Thoracic aorta (tissue), 2 donors: ENCODE measurements around the gene TLL1. TPM values are rescaled to one million over a fixed set of nuclear protein-coding genes. Genes with fewer than 3 reads are reported as not detected.

Source experiments
- ATAC-seq: fragments of 150-250 bp; one replicate; pipeline ENCODE4 v1.8.0; 2017; ENCODE audit warnings: low read depth; ENCODE audit not compliant: insufficient number of reproducible peaks, low FRiP score
- DNase-seq: peaks from one replicate; pipeline ENCODE4 v3.0.0-alpha.2; 2020; ENCODE audit warnings: low spot score
- H3K27ac ChIP-seq, 2 donors: fragments of 200-600 bp; sonication (generic); 1 replicate in 1 of 2; 2 replicates in 1 of 2; pipeline ENCODE4 v1.5.1; 2016; ENCODE audit warnings: mild to moderate bottlenecking in 2 of 2, moderate library complexity in 2 of 2
- H3K27me3 ChIP-seq: fragments of 200-600 bp; sonication (generic); replicated peaks from 2 replicates; pipeline ENCODE4 v1.6.0; 2016; ENCODE audit warnings: mild to moderate bottlenecking; ENCODE audit not compliant: insufficient read depth
- H3K36me3 ChIP-seq: fragments of 200-600 bp; sonication (generic); one replicate; pipeline ENCODE4 v1.5.1; 2016
- H3K4me1 ChIP-seq, 2 donors: fragments of 200-600 bp; sonication (generic); 1 replicate in 1 of 2; 2 replicates in 1 of 2; pipeline versions ENCODE4 v1.5.1 to v1.6.0; 2016; ENCODE audit warnings: low read depth in 2 of 2, mild to moderate bottlenecking in 1 of 2; ENCODE audit not compliant: control insufficient read depth in 1 of 2
- H3K4me3 ChIP-seq: fragments of 200-600 bp; sonication (generic); 2 replicates; pipeline ENCODE4 v1.5.1; 2016; ENCODE audit warnings: mild to moderate bottlenecking
- H3K9me3 ChIP-seq: fragments of 200-600 bp; sonication (generic); 2 replicates; pipeline ENCODE4 v1.5.1; 2016
- total RNA-seq, 2 donors: library from RNA; depleted of rRNA; stranded (reverse); fragments of >200 nt; gene quantifications; one replicate each; pipeline versions ENCODE4 v1.1.0 to v1.2.3, GENCODE V29; 2016
- TF ChIP-seq, protein P1 (sequence below): fragments of 200-600 bp; sonication (generic); IDR thresholded peaks from one replicate; pipeline ENCODE4 v1.5.1; 2019; ENCODE audit warnings: antibody characterized with exemption

Gene TLL1
- total RNA-seq, 2 donors from 2014 or later: 3.7 to 10.6 TPM

DNA sequence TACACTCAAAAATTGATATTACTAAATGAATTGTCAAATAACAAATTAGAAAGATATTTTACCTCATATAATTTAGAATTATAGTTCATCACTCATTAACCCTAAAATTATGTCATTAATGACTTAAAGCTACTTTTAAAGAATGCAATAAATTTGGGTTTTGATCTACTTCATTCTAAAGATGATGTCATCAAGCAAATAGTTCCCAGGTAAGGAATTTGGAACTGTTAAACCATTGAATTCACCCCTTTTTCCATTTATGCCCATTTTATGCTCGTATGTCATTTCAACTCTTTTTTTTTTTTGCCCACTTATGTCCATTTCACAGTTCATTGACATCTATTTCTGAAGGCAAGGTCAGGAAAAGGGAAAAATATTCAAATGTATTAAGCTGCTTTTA, 135.5 kb downstream of the TLL1 start:
- TF ChIP-seq, protein P1, sequence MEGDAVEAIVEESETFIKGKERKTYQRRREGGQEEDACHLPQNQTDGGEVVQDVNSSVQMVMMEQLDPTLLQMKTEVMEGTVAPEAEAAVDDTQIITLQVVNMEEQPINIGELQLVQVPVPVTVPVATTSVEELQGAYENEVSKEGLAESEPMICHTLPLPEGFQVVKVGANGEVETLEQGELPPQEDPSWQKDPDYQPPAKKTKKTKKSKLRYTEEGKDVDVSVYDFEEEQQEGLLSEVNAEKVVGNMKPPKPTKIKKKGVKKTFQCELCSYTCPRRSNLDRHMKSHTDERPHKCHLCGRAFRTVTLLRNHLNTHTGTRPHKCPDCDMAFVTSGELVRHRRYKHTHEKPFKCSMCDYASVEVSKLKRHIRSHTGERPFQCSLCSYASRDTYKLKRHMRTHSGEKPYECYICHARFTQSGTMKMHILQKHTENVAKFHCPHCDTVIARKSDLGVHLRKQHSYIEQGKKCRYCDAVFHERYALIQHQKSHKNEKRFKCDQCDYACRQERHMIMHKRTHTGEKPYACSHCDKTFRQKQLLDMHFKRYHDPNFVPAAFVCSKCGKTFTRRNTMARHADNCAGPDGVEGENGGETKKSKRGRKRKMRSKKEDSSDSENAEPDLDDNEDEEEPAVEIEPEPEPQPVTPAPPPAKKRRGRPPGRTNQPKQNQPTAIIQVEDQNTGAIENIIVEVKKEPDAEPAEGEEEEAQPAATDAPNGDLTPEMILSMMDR: no peak
- no peaks in the 10 kb centered on the region for H3K9me3 ChIP-seq
- H3K27me3 ChIP-seq: no peaks in the 10 kb centered on the region
- no peak overlapping the region for H3K27ac ChIP-seq
- H3K36me3 ChIP-seq: no peaks in the 10 kb centered on the region
- H3K4me3 ChIP-seq: no peak overlapping the region
- ATAC-seq (no peak), DNase-seq (no peak)
- no peaks in the 10 kb centered on the region for H3K4me1 ChIP-seq

DNA sequence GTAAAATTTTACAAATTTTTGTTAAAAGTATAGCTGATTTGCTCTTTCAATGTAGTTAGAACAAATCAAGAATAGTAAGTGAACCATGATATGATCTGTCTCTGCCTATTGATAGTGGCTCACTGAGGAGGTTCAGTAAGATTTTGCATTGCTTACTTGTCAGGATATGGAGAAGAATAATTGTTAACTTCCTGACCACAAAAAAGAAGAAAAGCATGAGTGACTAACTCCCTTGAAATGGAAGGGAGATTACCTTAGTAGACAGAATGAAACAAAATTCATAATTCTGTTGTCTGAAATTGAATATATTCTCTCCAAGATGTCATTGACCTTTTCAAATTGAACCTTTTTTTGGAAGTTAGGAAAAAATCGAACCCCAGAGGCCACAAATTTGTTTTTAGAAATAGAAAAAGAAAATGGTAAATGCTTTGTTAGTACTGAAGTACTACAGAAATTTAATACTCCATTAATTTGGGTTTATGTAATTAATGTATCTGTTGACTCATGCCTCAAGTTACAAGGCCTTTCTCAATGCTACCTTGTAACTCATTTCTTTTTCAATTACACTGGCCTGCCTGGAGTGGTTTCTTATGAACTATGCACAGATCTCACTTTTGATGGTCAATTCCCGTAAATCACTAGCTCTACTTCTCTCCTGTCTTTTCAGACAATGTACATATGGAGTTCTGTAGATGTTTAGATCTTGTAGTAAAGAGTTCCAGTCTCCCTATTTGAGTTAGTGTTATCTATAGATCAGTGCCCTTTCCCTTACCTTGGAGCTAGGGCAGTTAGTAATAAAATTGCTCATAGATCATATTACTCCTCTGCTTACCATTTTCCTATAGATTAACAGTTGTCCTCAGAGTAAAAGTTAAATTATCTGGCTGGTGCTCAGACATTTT, 139.3 kb downstream of the TLL1 start:
- Histone ChIP-seq H3K4me1 (no peaks in the 10 kb centered on the region), H3K27ac (no peak overlapping the region), H3K4me3 (no peak overlapping the region), H3K36me3 (no peaks in the 10 kb centered on the region), H3K27me3 (no peaks in the 10 kb centered on the region), H3K9me3 (no peaks in the 10 kb centered on the region)
- no peak for ATAC-seq
- TF ChIP-seq, protein P1: no peak
- DNase-seq: no peak

DNA sequence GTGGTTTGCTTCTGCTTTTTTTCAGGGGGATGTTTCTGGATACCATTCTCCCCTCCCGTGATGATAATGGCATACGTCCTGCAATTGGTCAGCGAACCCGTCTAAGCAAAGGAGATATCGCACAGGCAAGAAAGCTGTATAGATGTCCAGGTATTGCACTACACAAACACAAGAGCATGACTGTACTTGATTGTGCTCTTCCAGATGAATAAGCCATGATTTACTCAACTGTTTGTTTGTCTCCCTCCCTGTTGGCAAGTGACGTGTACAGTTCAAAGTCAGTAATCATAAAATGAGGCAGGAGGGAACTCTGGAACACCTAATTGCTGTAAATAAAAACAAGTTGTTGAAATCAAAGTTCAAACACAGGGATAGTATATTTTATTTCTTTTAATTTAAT, 141.4 kb downstream of the TLL1 start:
- no peak for DNase-seq
- Histone ChIP-seq H3K27me3 (no peaks in the 10 kb centered on the region), H3K9me3 (no peaks in the 10 kb centered on the region), H3K4me3 (no peak overlapping the region), H3K4me1 (no peaks in the 10 kb centered on the region), H3K36me3 (no peaks in the 10 kb centered on the region), H3K27ac (no peak overlapping the region)
- ATAC-seq: no peak
- TF ChIP-seq, protein P1: no peak

DNA sequence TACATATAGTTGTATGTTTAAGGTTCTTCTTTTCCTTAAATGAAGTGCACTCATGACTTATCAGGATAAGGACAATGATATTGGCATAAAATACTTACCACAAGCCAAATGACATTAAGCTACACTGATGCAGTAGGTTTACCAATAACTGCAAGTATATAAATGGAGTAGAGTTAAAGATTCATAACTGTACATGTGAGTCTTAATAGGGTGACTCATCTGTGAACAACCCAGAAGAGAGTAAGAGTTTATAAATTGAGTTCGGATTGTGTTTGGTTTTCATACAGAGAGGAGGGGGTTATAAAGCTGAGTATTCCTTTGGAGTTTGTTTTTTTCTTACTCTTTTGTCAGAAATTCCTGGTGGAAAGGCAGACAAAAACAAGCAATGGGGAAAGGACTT, 144.8 kb downstream of the TLL1 start:
- H3K9me3 ChIP-seq: no peaks in the 10 kb centered on the region
- no peaks in the 10 kb centered on the region for H3K4me1 ChIP-seq
- no peak overlapping the region for H3K4me3 ChIP-seq
- no peaks in the 10 kb centered on the region for H3K36me3 ChIP-seq
- TF ChIP-seq, protein P1: no peak
- H3K27me3 ChIP-seq: no peaks in the 10 kb centered on the region
- no peak overlapping the region for H3K27ac ChIP-seq
- DNase-seq: no peak
- ATAC-seq: no peak

DNA sequence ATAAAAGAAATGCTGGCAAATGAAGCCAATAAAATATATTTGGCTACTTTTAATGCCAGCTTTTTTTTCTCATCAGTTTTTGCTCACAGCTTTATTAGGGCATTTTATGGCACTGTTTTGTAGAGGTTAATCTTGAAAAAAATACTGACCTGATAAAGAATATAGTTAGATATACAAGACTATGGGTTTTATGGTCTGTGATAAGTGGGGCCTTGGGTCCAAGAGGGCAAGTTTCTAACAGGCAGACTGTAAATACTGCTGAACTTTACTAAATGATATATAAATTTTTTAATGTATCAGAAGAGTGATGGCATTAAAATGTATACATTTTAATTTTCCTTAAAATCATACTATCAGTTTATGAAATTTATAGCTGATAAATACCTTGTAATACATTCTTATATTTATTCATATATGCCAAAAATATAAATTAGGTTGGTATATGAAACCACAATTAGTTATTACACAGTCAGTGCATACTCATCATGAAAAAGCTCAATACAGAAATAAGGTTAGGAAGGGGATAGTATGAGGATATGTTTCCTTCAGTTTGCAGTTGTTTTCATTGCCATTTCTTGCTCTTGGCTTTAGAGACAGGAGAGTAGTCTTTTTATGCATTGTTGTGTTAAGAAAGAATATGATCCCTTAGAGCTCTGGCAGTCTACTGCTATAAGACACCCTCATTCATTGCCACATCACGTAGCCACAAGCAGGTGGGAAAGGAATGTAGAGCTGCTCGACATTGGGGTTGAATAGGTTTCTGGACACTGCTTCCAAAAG, 146.6 kb downstream of the TLL1 start:
- Histone ChIP-seq H3K27me3 (no peaks in the 10 kb centered on the region), H3K4me1 (no peaks in the 10 kb centered on the region), H3K9me3 (no peaks in the 10 kb centered on the region), H3K27ac (no peak overlapping the region), H3K4me3 (no peak overlapping the region), H3K36me3 (no peaks in the 10 kb centered on the region)
- no peak for DNase-seq
- TF ChIP-seq, protein P1: no peak
- no peak for ATAC-seq
